SK-N-SH (cell line): Measurements from ENCODE around the gene SLC6A11. TPM values are rescaled to one million over a fixed set of nuclear protein-coding genes. Genes with fewer than 3 reads are reported as not detected.
A peak's percentile ranks its signal among the peaks of the same experiment; 100 is the strongest.

Source experiments
- CTCF ChIA-PET: fragments of 300-600, 350-600 bp; formaldehyde crosslinking; extraction: SDS; loops from one replicate; lab custom pipeline; 2021; lab: Yijun Ruan, JAX
- POLR2A ChIA-PET: fragments of 350-600 bp; sonication (Branson Sonifier 250); formaldehyde crosslinking; extraction: SDS; loops from one replicate; lab custom pipeline; 2020; ENCODE audit warnings: antibody characterized with exemption, inconsistent platforms; lab: Yijun Ruan, JAX
- DNase-seq: peaks from one replicate; pipeline ENCODE4 v3.0.0; 2012
- H2AFZ ChIP-seq: fragments of 200-600 bp; sonication (generic); 2 replicates; pipeline ENCODE4 v1.8.1; 2016; ENCODE audit warnings: antibody characterized with exemption, mild to moderate bottlenecking, low read depth
- H3F3A ChIP-seq: fragments of 200-600 bp; sonication (generic); replicated peaks from 2 replicates; pipeline ENCODE3; 2016; ENCODE audit warnings: antibody characterized with exemption, mild to moderate bottlenecking; ENCODE audit not compliant: insufficient read depth
- H3K27ac ChIP-seq, 2 experiments: fragments of 200-500 bp in 1 of 2; fragments of 200-600 bp in 1 of 2; sonication (Bioruptor generic) in 1 of 2; sonication (generic), shearing (Covaris generic) in 1 of 2; 2 replicates each; pipeline versions ENCODE4 v1.5.1 to v1.6.1; 2014 to 2016; ENCODE audit warnings: low read depth in 2 of 2, inconsistent platforms in 1 of 2, low read length in 1 of 2, mild to moderate bottlenecking in 1 of 2, mixed read lengths in 1 of 2
- H3K27me3 ChIP-seq: fragments of 200-600 bp; sonication (generic), shearing (Covaris generic); 2 replicates; pipeline ENCODE4 v1.6.1; 2016; ENCODE audit warnings: mixed run types; ENCODE audit not compliant: insufficient read depth
- H3K36me3 ChIP-seq, 2 experiments: fragments of 200-500 bp in 1 of 2; fragments of 200-600 bp in 1 of 2; sonication (Bioruptor generic) in 1 of 2; sonication (generic) in 1 of 2; replicated peaks in 1 of 2; 2 replicates each; pipeline versions ENCODE3 to v1.5.1; 2014 to 2016; ENCODE audit warnings: low read length in 1 of 2, mild to moderate bottlenecking in 1 of 2; ENCODE audit not compliant: insufficient read depth in 2 of 2, control insufficient read depth in 1 of 2
- H3K4me1 ChIP-seq, 2 experiments: fragments of 200-500 bp in 1 of 2; fragments of 200-600 bp in 1 of 2; sonication (Bioruptor generic) in 1 of 2; sonication (generic), shearing (Covaris generic) in 1 of 2; 2 replicates each; pipeline versions ENCODE4 v1.5.1 to v1.6.1; 2014 to 2016; ENCODE audit warnings: low read depth in 1 of 2, low read length in 1 of 2, mixed run types in 1 of 2; ENCODE audit not compliant: insufficient read depth in 2 of 2, control insufficient read depth in 1 of 2
- H3K4me2 ChIP-seq: fragments of 200-600 bp; sonication (generic), shearing (Covaris generic); 2 replicates; pipeline ENCODE4 v1.6.1; 2017; ENCODE audit warnings: mixed run types
- H3K4me3 ChIP-seq, 2 experiments: fragments of 200-500 bp in 1 of 2; fragments of 200-600 bp in 1 of 2; sonication (Bioruptor generic) in 1 of 2; sonication (generic), shearing (Covaris generic) in 1 of 2; 2 replicates each; pipeline versions ENCODE4 v1.5.1 to v1.8.1; 2014 to 2016; ENCODE audit warnings: low read depth in 2 of 2, inconsistent platforms in 1 of 2, low read length in 1 of 2, mild to moderate bottlenecking in 1 of 2, mixed read lengths in 1 of 2, moderate library complexity in 1 of 2
- H3K79me2 ChIP-seq: fragments of 200-600 bp; sonication (generic); 2 replicates; pipeline ENCODE4 v1.8.1; 2017; ENCODE audit warnings: mild to moderate bottlenecking; ENCODE audit not compliant: insufficient read depth
- H3K9ac ChIP-seq: fragments of 200-600 bp; sonication (generic); 2 replicates; pipeline ENCODE4 v1.6.1; 2017; ENCODE audit warnings: mixed run types
- H3K9me2 ChIP-seq: fragments of 200-600 bp; sonication (generic); 2 replicates; pipeline ENCODE4 v1.6.1; 2017; ENCODE audit warnings: mixed run types
- H3K9me3 ChIP-seq: fragments of 200-600 bp; sonication (generic); 2 replicates; pipeline ENCODE4 v1.6.1; 2017; ENCODE audit warnings: mixed run types, mild to moderate bottlenecking, moderate library complexity
- H4K20me1 ChIP-seq: fragments of 200-600 bp; sonication (generic); 2 replicates; pipeline ENCODE4 v1.6.1; 2017; ENCODE audit warnings: mild to moderate bottlenecking, mixed run types; ENCODE audit not compliant: insufficient read depth
- CTCF ChIP-seq: fragments of 200-600 bp; sonication (generic); IDR thresholded peaks from 2 replicates; pipeline ENCODE4 v1.6.1; 2017; ENCODE audit warnings: antibody characterized with exemption, mild to moderate bottlenecking, moderate library complexity
- ELF1 ChIP-seq: IDR thresholded peaks from 2 replicates; pipeline ENCODE4 v1.4.0; 2012
- EP300 ChIP-seq, 2 experiments: IDR thresholded peaks; 2 replicates each; pipeline versions ENCODE4 v1.4.0 to v1.6.1; 2012; ENCODE audit warnings: borderline replicate concordance in 1 of 2, low read depth in 1 of 2, low read length in 1 of 2
- FOSL2 ChIP-seq: IDR thresholded peaks from 2 replicates; pipeline ENCODE4 v1.4.0; 2012; ENCODE audit warnings: low read depth, mild to moderate bottlenecking, moderate library complexity, borderline replicate concordance
- GABPA ChIP-seq: IDR thresholded peaks from 2 replicates; pipeline ENCODE4 v1.4.0; 2012; ENCODE audit warnings: low read depth, mild to moderate bottlenecking
- GATA2 ChIP-seq: sonication (generic); formaldehyde crosslinking; IDR thresholded peaks from 2 replicates; pipeline ENCODE4 v1.5.0; 2020; ENCODE audit warnings: mild to moderate bottlenecking, missing genetic modification reagents
- JUND ChIP-seq: IDR thresholded peaks from 2 replicates; pipeline ENCODE4 v1.4.0; 2012
- NFIC ChIP-seq: IDR thresholded peaks from 2 replicates; pipeline ENCODE4 v1.4.0; 2012; ENCODE audit warnings: borderline replicate concordance
- NRF1 ChIP-seq: IDR thresholded peaks from 2 replicates; pipeline ENCODE4 v1.6.1; 2012; ENCODE audit warnings: low read depth, mild to moderate bottlenecking, low read length
- POLR2AphosphoS5 ChIP-seq: IDR thresholded peaks from 2 replicates; pipeline ENCODE4 v1.6.1; 2012; ENCODE audit warnings: low read depth, low read length
- RCOR1 ChIP-seq: fragments of 150-350 bp; IDR thresholded peaks from 2 replicates; pipeline ENCODE4 v1.6.1; 2017; ENCODE audit warnings: antibody characterized with exemption, low read length
- SIN3A ChIP-seq: IDR thresholded peaks from 2 replicates; pipeline ENCODE4 v1.6.1; 2012; ENCODE audit warnings: low read depth, mild to moderate bottlenecking, low read length, moderate library complexity, borderline replicate concordance
- SMC3 ChIP-seq: IDR thresholded peaks from 2 replicates; pipeline ENCODE4 v1.6.1; 2012; ENCODE audit warnings: low read depth, low read length, improper control_type of control experiment
- TEAD4 ChIP-seq: IDR thresholded peaks from 2 replicates; pipeline ENCODE4 v1.4.0; 2012; ENCODE audit warnings: mild to moderate bottlenecking, borderline replicate concordance; ENCODE audit not compliant: insufficient read depth
- USF1 ChIP-seq: IDR thresholded peaks from 2 replicates; pipeline ENCODE4 v1.4.0; 2012; ENCODE audit warnings: low read depth, borderline replicate concordance
- YY1 ChIP-seq: IDR thresholded peaks from 2 replicates; pipeline ENCODE4 v1.4.0; 2012; ENCODE audit warnings: low read depth, mild to moderate bottlenecking
- WGBS: methylation state at CpG from one replicate; pipeline ENCODE4 v1.1.6; 2017; ENCODE audit warnings: low lambda C conversion rate; 5-methylcytosine and 5-hydroxymethylcytosine counted together
- polyA plus RNA-seq, 3 experiments: library from polyadenylated mRNA; depleted of rRNA; stranded (reverse); fragments of >200 nt; gene quantifications; 2 replicates each; pipeline ENCODE4 v1.2.3, GENCODE V29; 2012
- TF ChIP-seq, protein P1 (sequence below): IDR thresholded peaks from 2 replicates; pipeline ENCODE4; 2012
- TF ChIP-seq, protein P2 (sequence below): fragments of 150-350 bp; IDR thresholded peaks from 2 replicates; pipeline ENCODE4 v1.6.1; 2016; ENCODE audit warnings: mild to moderate bottlenecking, low read depth, low read length
- TF ChIP-seq, protein P3 (sequence below): IDR thresholded peaks from 2 replicates; pipeline ENCODE4 v1.4.0; 2012; ENCODE audit warnings: low read depth, borderline replicate concordance

SLC6A11 gene
- polyA plus RNA-seq, 1 of the 3 experiments (the other 2 are of a cell fraction) = 0.03 TPM

DNA sequence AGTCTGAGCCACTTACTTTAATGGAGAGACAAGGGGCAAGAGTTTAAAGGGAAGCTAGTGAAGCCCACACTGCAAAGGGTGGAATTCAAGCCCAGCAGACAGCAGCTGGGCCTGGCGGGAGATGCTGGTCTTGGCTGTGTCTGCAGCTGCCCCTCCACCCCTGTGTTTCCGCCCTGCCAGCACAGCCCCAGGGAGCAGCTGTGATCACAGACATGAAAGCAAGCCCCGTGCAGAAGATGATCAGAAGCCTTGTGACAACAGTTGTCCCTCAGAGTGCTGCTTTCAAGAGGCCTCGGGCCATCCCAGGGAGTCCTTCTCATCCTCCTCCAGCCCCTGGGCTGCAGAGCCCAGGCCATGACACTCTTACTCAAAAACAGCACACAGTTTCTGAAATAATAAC lies 152.4 kb downstream of the SLC6A11 start:
- WGBS = 25% methylated on average over 2 of the region's 4 CpGs
- CTCF ChIA-PET = interaction anchor here (0.8 to 5.1 kb wide), 7 partner anchors 15 to 210 kb away, joined by 3 to 29 read pairs (median 4); no protein-coding TSS in a partner anchor
- no peak overlapping the region for H2AFZ ChIP-seq
- no peak for TF ChIP-seq NFIC
- no peak for TF ChIP-seq SIN3A
- no peak for TF ChIP-seq FOSL2
- TF ChIP-seq TEAD4 = no peak
- TF ChIP-seq GATA2 (CRISPR knock-in tag) = no peak
- no peak for TF ChIP-seq RCOR1
- no peak for TF ChIP-seq GABPA
- no peak for TF ChIP-seq CTCF
- no peak for TF ChIP-seq YY1
- no peak for TF ChIP-seq ELF1
- no peak for TF ChIP-seq EP300 (IDR thresholded peaks at IDR 0.05; ENCODE audit: borderline replicate concordance in 1 of 2, low read depth in 1 of 2, low read length in 1 of 2)
- no peak for TF ChIP-seq USF1
- no peak for TF ChIP-seq JUND
- no peak for TF ChIP-seq NRF1
- H3K27me3 ChIP-seq = no peaks in the 10 kb centered on the region
- H3K4me2 ChIP-seq = no peak overlapping the region
- H3K9ac ChIP-seq = no peak overlapping the region
- peaks cover 0 to 7% of the 10 kb centered on the region in 2 experiments; a peak in 1 of 4 replicates for H3K4me1 ChIP-seq
- H4K20me1 ChIP-seq = no peaks in the 10 kb centered on the region
- peak; percentile 56 for DNase-seq
- POLR2A ChIA-PET = no interaction called here
- no peaks in the 10 kb centered on the region for H3K36me3 ChIP-seq
- H3K9me2 ChIP-seq = no peaks in the 10 kb centered on the region
- no peaks in the 10 kb centered on the region for H3K9me3 ChIP-seq
- H3F3A ChIP-seq = no peaks in the 10 kb centered on the region
- H3K27ac ChIP-seq = no peak overlapping the region
- H3K79me2 ChIP-seq = no peaks in the 10 kb centered on the region
- H3K4me3 ChIP-seq = no peak overlapping the region

DNA sequence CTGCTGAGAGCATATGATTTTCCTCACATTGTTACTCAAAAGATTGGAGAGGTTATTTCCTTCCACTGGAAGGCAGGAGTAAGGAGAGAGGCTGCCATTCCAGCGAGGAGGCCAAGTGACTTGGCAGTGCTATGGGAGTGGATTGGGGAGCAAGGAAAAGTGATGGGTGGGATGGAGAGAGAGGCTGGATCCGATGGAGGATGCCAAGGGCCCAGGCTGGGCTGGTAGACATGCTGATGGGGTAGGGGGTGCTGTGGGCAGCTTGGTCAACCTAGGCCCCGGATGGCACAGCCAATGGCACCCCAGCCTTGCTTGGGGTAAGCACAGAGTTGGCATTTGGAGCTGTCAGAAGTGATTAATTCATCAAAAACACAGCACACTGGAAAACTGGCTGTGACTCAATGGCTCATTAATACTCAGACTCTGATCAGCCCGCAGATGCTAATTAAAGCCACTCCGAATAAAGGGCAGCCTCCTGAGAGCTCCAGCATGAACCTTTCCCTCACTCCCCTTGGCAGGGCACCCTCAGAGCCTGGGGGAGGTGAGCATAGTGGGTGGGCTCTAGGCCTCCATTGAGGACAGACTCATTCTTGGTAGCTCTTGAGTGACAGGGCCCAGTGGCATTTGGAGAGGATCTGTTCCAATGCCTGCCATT lies 154.4 kb downstream of the SLC6A11 start:
- no peak for DNase-seq
- Histone ChIP-seq H3K4me3 (no peak overlapping the region), H3K36me3 (no peaks in the 10 kb centered on the region), H3K4me2 (no peak overlapping the region), H3K9ac (no peak overlapping the region), H3K9me3 (no peaks in the 10 kb centered on the region), H3K4me1 (peaks cover 0 to 7% of the 10 kb centered on the region in 2 experiments; a peak in 1 of 4 replicates), H3K79me2 (no peaks in the 10 kb centered on the region), H3K9me2 (no peaks in the 10 kb centered on the region), H3K27ac (no peak overlapping the region), H3F3A (no peaks in the 10 kb centered on the region), H4K20me1 (no peaks in the 10 kb centered on the region), H2AFZ (no peak overlapping the region), H3K27me3 (no peaks in the 10 kb centered on the region)
- CTCF ChIA-PET = interaction anchor here (1.1 to 2.6 kb wide), 4 partner anchors 8 to 90 kb away, joined by 4 to 12 read pairs (median 4); no protein-coding TSS in a partner anchor
- POLR2A ChIA-PET = no interaction called here
- WGBS = 11% methylated on average over 3 of the region's 5 CpGs
- TF ChIP-seq NRF1 = no peak
- TF ChIP-seq, protein P1, sequence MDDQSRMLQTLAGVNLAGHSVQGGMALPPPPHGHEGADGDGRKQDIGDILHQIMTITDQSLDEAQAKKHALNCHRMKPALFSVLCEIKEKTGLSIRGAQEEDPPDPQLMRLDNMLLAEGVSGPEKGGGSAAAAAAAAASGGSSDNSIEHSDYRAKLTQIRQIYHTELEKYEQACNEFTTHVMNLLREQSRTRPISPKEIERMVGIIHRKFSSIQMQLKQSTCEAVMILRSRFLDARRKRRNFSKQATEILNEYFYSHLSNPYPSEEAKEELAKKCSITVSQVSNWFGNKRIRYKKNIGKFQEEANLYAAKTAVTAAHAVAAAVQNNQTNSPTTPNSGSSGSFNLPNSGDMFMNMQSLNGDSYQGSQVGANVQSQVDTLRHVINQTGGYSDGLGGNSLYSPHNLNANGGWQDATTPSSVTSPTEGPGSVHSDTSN = no peak
- no peak for TF ChIP-seq CTCF
- no peak for TF ChIP-seq JUND
- TF ChIP-seq, protein P2, sequence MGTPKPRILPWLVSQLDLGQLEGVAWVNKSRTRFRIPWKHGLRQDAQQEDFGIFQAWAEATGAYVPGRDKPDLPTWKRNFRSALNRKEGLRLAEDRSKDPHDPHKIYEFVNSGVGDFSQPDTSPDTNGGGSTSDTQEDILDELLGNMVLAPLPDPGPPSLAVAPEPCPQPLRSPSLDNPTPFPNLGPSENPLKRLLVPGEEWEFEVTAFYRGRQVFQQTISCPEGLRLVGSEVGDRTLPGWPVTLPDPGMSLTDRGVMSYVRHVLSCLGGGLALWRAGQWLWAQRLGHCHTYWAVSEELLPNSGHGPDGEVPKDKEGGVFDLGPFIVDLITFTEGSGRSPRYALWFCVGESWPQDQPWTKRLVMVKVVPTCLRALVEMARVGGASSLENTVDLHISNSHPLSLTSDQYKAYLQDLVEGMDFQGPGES = no peak
- TF ChIP-seq SMC3 = no peak
- TF ChIP-seq, protein P3, sequence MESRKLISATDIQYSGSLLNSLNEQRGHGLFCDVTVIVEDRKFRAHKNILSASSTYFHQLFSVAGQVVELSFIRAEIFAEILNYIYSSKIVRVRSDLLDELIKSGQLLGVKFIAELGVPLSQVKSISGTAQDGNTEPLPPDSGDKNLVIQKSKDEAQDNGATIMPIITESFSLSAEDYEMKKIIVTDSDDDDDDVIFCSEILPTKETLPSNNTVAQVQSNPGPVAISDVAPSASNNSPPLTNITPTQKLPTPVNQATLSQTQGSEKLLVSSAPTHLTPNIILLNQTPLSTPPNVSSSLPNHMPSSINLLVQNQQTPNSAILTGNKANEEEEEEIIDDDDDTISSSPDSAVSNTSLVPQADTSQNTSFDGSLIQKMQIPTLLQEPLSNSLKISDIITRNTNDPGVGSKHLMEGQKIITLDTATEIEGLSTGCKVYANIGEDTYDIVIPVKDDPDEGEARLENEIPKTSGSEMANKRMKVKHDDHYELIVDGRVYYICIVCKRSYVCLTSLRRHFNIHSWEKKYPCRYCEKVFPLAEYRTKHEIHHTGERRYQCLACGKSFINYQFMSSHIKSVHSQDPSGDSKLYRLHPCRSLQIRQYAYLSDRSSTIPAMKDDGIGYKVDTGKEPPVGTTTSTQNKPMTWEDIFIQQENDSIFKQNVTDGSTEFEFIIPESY = no peak
- TF ChIP-seq POLR2AphosphoS5 = no peak
- TF ChIP-seq YY1 = no peak
